ENCODE measurements around the gene MCAM. TPM values are rescaled to one million over a fixed set of nuclear protein-coding genes. Genes with fewer than 3 reads are reported as not detected.

Gene MCAM
- polyA plus RNA-seq, 6 donors from 2014 or later = not detected

Other genes starting within 250 kb of the MCAM start
- gene VPS11, start 249.3 kb downstream of the MCAM start, polyA plus RNA-seq (ENCODE audit: low read depth in 6 of 6) = 10 to 100 TPM; 36.7 to 50.0 (median 46.2) TPM
- gene HMBS, start 232.2 kb downstream of the MCAM start, polyA plus RNA-seq (ENCODE audit: low read depth in 6 of 6) = 10 to 100 TPM; 11.7 to 26.8 (median 16.4) TPM
- gene DPAGT1, start 215.3 kb downstream of the MCAM start, polyA plus RNA-seq (ENCODE audit: low read depth in 6 of 6) = 10 to 100 TPM; 29.7 to 61.6 (median 34.5) TPM
- 1 to 10 TPM in 5 of 6 donors, under 1 TPM in 1; 0.55 to 3.8 (median 2.0) TPM for gene C2CD2L, start 209.8 kb downstream of the MCAM start, polyA plus RNA-seq (ENCODE audit: low read depth in 6 of 6)
- 10 to 100 TPM in 3 of 6 donors, 1 to 10 TPM in 3; 7.0 to 19.3 (median 9.9) TPM for gene HINFP, start 195.6 kb downstream of the MCAM start, polyA plus RNA-seq (ENCODE audit: low read depth in 6 of 6)
- gene ABCG4, start 168.1 kb downstream of the MCAM start, polyA plus RNA-seq (ENCODE audit: low read depth in 6 of 6) = not detected
- 1 to 10 TPM; 2.1 to 4.1 (median 2.8) TPM for gene NLRX1, start 148.4 kb downstream of the MCAM start, polyA plus RNA-seq (ENCODE audit: low read depth in 6 of 6)
- not detected for gene NHERF4, start 131.7 kb downstream of the MCAM start, polyA plus RNA-seq (ENCODE audit: low read depth in 6 of 6)
- 10 to 100 TPM in 5 of 6 donors, 1 to 10 TPM in 1; 8.3 to 22.0 (median 14.4) TPM for gene CBL, start 110.8 kb downstream of the MCAM start, polyA plus RNA-seq (ENCODE audit: low read depth in 6 of 6)
- 10 to 100 TPM; 48.8 to 98.6 (median 58.0) TPM for gene RNF26, start 17.4 kb upstream of the MCAM start, polyA plus RNA-seq (ENCODE audit: low read depth in 6 of 6)
- not detected for gene C1QTNF5, start 23.8 kb upstream of the MCAM start, polyA plus RNA-seq (ENCODE audit: low read depth in 6 of 6)
- gene MFRP, start 29.6 kb upstream of the MCAM start, polyA plus RNA-seq (ENCODE audit: low read depth in 6 of 6) = not detected
- not detected for gene USP2, start 64.6 kb upstream of the MCAM start, polyA plus RNA-seq (ENCODE audit: low read depth in 6 of 6)
- not detected for gene THY1, start 106.0 kb upstream of the MCAM start, polyA plus RNA-seq (ENCODE audit: low read depth in 6 of 6)